Adrenal gland (tissue), 5 donors: Measurements from ENCODE around the gene NR5A1.

Experiments used
- CTCF ChIP-seq, 6 experiments: fragments of 450-650 bp in 4 of 6; fragments of 200-600 bp in 2 of 6; sonication (generic) in 1 of 6; IDR thresholded peaks; 1 replicate in 5 of 6; 2 replicates in 1 of 6; pipeline versions ENCODE4 v1.5.1 to v1.8.0; 2016 to 2021; ENCODE audit warnings: antibody characterized with exemption in 6 of 6, mild to moderate bottlenecking in 2 of 6, moderate library complexity in 1 of 6
- POLR2A ChIP-seq, 2 donors: fragments of 450-650 bp; IDR thresholded peaks; one replicate each; pipeline ENCODE4 v1.6.1; 2017; ENCODE audit warnings: antibody characterized with exemption in 2 of 2, mild to moderate bottlenecking in 2 of 2, moderate library complexity in 1 of 2
- donor health status: DM: no; HTN: no; CAD: no.

GRCh38 chr9:124522121-124523098 lies 15.2 kb upstream of the NR5A1 start:
- TF ChIP-seq CTCF (IDR thresholded peaks at IDR 0.05) (no peak), POLR2A (IDR thresholded peaks at IDR 0.05) (no peak)
